ENCODE results near the gene PSMC3. TPM values are rescaled to one million over a fixed set of nuclear protein-coding genes. Genes with fewer than 3 reads are reported as not detected.
A peak's percentile ranks its signal among the peaks of the same experiment; 100 is the strongest.

Gene PSMC3
- total and polyA plus RNA-seq, 2 of the 13 experiments (the other 11 are each of a cell fraction or from before 2014, with no cell fraction given): 75.8 to 214 TPM

GRCh38 chr11:47431356-47432083, 5.3 kb upstream of the PSMC3 start:
- peak; percentile 31 for ATAC-seq
- WGBS (ENCODE audit: low lambda C conversion rate): 26% methylated on average over 9 of the region's 9 CpGs
- TF ChIP-seq ZEB1 (IDR thresholded peaks at IDR 0.05; ENCODE audit: insufficient replicate concordance, low read depth): peak; percentile 81
- no peak for TF ChIP-seq THAP11 (CRISPR knock-in tag; IDR thresholded peaks at IDR 0.05)
- TF ChIP-seq ZNF7 (CRISPR knock-in tag; IDR thresholded peaks at IDR 0.05): peak; percentile 76; the same call in 1 of the 2 replicates
- TF ChIP-seq, protein P1, sequence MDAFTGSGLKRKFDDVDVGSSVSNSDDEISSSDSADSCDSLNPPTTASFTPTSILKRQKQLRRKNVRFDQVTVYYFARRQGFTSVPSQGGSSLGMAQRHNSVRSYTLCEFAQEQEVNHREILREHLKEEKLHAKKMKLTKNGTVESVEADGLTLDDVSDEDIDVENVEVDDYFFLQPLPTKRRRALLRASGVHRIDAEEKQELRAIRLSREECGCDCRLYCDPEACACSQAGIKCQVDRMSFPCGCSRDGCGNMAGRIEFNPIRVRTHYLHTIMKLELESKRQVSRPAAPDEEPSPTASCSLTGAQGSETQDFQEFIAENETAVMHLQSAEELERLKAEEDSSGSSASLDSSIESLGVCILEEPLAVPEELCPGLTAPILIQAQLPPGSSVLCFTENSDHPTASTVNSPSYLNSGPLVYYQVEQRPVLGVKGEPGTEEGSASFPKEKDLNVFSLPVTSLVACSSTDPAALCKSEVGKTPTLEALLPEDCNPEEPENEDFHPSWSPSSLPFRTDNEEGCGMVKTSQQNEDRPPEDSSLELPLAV (CRISPR knock-in tag; conservative IDR thresholded peaks at IDR 0.05; ENCODE audit: low read depth): no peak
- TF ChIP-seq, protein P2, sequence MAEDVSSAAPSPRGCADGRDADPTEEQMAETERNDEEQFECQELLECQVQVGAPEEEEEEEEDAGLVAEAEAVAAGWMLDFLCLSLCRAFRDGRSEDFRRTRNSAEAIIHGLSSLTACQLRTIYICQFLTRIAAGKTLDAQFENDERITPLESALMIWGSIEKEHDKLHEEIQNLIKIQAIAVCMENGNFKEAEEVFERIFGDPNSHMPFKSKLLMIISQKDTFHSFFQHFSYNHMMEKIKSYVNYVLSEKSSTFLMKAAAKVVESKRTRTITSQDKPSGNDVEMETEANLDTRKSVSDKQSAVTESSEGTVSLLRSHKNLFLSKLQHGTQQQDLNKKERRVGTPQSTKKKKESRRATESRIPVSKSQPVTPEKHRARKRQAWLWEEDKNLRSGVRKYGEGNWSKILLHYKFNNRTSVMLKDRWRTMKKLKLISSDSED (CRISPR knock-in tag; IDR thresholded peaks at IDR 0.05): no peak
- no peak for TF ChIP-seq ZNF777 (CRISPR knock-in tag; IDR thresholded peaks at IDR 0.05)
- TF ChIP-seq TBX2 (CRISPR knock-in tag; IDR thresholded peaks at IDR 0.05; ENCODE audit: borderline replicate concordance): 0 out of 2 replicates have a peak, but pooled peaks have one; percentile 21
- TF ChIP-seq ZFP36L1 (CRISPR knock-in tag; IDR thresholded peaks at IDR 0.05): no peak
- no peak for TF ChIP-seq SSRP1 (CRISPR knock-in tag; IDR thresholded peaks at IDR 0.05)
- no peak for TF ChIP-seq ETV5 (CRISPR knock-in tag; IDR thresholded peaks at IDR 0.05; ENCODE audit: borderline replicate concordance)
- TF ChIP-seq NR2F2 (IDR thresholded peaks at IDR 0.05; ENCODE audit: borderline replicate concordance, low read depth): peak; percentile 17; the same call in 1 of the 2 replicates
- TF ChIP-seq HNF4A (CRISPR knock-in tag; IDR thresholded peaks at IDR 0.05): peak; percentile 66
- TF ChIP-seq, protein P3, sequence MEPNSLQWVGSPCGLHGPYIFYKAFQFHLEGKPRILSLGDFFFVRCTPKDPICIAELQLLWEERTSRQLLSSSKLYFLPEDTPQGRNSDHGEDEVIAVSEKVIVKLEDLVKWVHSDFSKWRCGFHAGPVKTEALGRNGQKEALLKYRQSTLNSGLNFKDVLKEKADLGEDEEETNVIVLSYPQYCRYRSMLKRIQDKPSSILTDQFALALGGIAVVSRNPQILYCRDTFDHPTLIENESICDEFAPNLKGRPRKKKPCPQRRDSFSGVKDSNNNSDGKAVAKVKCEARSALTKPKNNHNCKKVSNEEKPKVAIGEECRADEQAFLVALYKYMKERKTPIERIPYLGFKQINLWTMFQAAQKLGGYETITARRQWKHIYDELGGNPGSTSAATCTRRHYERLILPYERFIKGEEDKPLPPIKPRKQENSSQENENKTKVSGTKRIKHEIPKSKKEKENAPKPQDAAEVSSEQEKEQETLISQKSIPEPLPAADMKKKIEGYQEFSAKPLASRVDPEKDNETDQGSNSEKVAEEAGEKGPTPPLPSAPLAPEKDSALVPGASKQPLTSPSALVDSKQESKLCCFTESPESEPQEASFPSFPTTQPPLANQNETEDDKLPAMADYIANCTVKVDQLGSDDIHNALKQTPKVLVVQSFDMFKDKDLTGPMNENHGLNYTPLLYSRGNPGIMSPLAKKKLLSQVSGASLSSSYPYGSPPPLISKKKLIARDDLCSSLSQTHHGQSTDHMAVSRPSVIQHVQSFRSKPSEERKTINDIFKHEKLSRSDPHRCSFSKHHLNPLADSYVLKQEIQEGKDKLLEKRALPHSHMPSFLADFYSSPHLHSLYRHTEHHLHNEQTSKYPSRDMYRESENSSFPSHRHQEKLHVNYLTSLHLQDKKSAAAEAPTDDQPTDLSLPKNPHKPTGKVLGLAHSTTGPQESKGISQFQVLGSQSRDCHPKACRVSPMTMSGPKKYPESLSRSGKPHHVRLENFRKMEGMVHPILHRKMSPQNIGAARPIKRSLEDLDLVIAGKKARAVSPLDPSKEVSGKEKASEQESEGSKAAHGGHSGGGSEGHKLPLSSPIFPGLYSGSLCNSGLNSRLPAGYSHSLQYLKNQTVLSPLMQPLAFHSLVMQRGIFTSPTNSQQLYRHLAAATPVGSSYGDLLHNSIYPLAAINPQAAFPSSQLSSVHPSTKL (CRISPR knock-in tag; IDR thresholded peaks at IDR 0.05): 0 out of 2 replicates have a peak, but pooled peaks have one; percentile 41
- TF ChIP-seq GFI1 (CRISPR knock-in tag; IDR thresholded peaks at IDR 0.05; ENCODE audit: borderline replicate concordance): no peak
- TF ChIP-seq FOSL2 (CRISPR knock-in tag; IDR thresholded peaks at IDR 0.05): 0 out of 2 replicates have a peak, but pooled peaks have one; percentile 10
- 0 out of 2 replicates have a peak, but pooled peaks have one; percentile 13 for TF ChIP-seq CEBPG (CRISPR knock-in tag; IDR thresholded peaks at IDR 0.05)
- 0 out of 2 replicates have a peak, but pooled peaks have one; percentile 4 for TF ChIP-seq ATF7 (IDR thresholded peaks at IDR 0.05)
- TF ChIP-seq ATF7 (CRISPR knock-in tag; IDR thresholded peaks at IDR 0.05): no peak
- no peak for TF ChIP-seq FOXA1 (IDR thresholded peaks at IDR 0.05)
- TF ChIP-seq FOXA1 (CRISPR knock-in tag; IDR thresholded peaks at IDR 0.05): peak; percentile 64

More at GRCh38 chr11:47431356-47432083, 5.3 kb upstream of the PSMC3 start:
- peak overlapping the region in 2 of 3 experiments; percentile 33 to 53; a peak in 4 of 6 replicates for H3K4me3 ChIP-seq (replicated peaks in 1 of 3; ENCODE audit: insufficient read depth in 1 of 3, low read depth in 2 of 3, low read length in 3 of 3)
- intact Hi-C loops (cut with micrococcal nuclease; ENCODE audit: unreplicated experiment) (no loop called here), in situ Hi-C loops (cut with HindIII; ENCODE audit: extremely low pct_ligation_motif_present, low pct_unique_long_range_greater_than_20kb) (no loop called here)
- CTCF ChIA-PET (ENCODE audit: low intra/inter-chr PET ratio, low total read pairs): no interaction called here
- POLR2A ChIA-PET: interaction anchor here (1.1 kb wide), 1 partner anchor 13 kb away, joined by 6 read pairs; no protein-coding TSS in a partner anchor
- H3K9me3 ChIP-seq (ENCODE audit: low read length): no peaks in the 10 kb centered on the region
- FAIRE-seq (peak; percentile 63), DNase-seq (ENCODE audit: low spot score) (peak; percentile 52)
- H3K27ac ChIP-seq (ENCODE audit: extremely low read length, insufficient read depth, low read length): peak overlapping the region; percentile 63
- H3K9ac ChIP-seq (ENCODE audit: insufficient read depth, low read depth, low read length): no peak overlapping the region; the same call in none of the 2 replicates
- H3K27me3 ChIP-seq (ENCODE audit: control insufficient read depth in 1 of 2, insufficient read depth in 2 of 2, low read length in 2 of 2): no peaks in the 10 kb centered on the region; a peak in 1 of 5 replicates
- BruUV-seq (replicated peaks): no TSS peak
- H2AFZ ChIP-seq (ENCODE audit: low read length): no peak overlapping the region
- peak overlapping the region; percentile 69 for H3K4me2 ChIP-seq (ENCODE audit: low read depth, low read length)
- no peaks in the 10 kb centered on the region for H4K20me1 ChIP-seq (ENCODE audit: insufficient read depth, low read length)
- H3K4me1 ChIP-seq (ENCODE audit: insufficient read depth, low read length): peaks cover 72% of the 10 kb centered on the region
- no peaks in the 10 kb centered on the region for H3K79me2 ChIP-seq (ENCODE audit: insufficient read depth, low read length)
- no peaks in the 10 kb centered on the region for H3K36me3 ChIP-seq (replicated peaks in 1 of 2; ENCODE audit: control insufficient read depth in 1 of 2, insufficient read depth in 2 of 2, low read length in 2 of 2)
